HEK293 (cell line): Measurements from ENCODE around the gene CLIC3.
A peak's percentile ranks its signal among the peaks of the same experiment; 100 is the strongest.

Experiments used
- CTCF ChIA-PET: fragments of 350-600 bp; formaldehyde crosslinking; extraction: SDS; loops from one replicate; lab custom pipeline; 2021; ENCODE audit warnings: antibody characterized with exemption; lab: Yijun Ruan, JAX
- POLR2A ChIA-PET: fragments of 300-600 bp; formaldehyde crosslinking; extraction: SDS; loops from one replicate; lab custom pipeline; 2020; ENCODE audit warnings: antibody characterized with exemption, inconsistent platforms; lab: Yijun Ruan, JAX
- H3K27ac ChIP-seq: fragments of 200-500 bp; sonication (Bioruptor generic); 2 replicates; pipeline ENCODE4 v1.5.1; 2014; ENCODE audit warnings: low read depth, low read length, control low read depth, inconsistent platforms; ENCODE audit errors: extremely low read depth
- H3K36me3 ChIP-seq, 2 experiments: fragments of 200-500 bp in 1 of 2; sonication (Bioruptor generic) in 1 of 2; 1 replicate in 1 of 2; 2 replicates in 1 of 2; pipeline ENCODE4 v1.5.1; 2014 to 2017; ENCODE audit warnings: inconsistent platforms in 2 of 2, low read length in 2 of 2; ENCODE audit not compliant: control insufficient read depth in 2 of 2, insufficient read depth in 1 of 2
- H3K4me1 ChIP-seq: fragments of 200-500 bp; sonication (Bioruptor generic); 2 replicates; pipeline ENCODE4 v1.5.1; 2014; ENCODE audit warnings: mild to moderate bottlenecking, low read length, inconsistent platforms; ENCODE audit not compliant: control insufficient read depth, insufficient read depth
- H3K4me3 ChIP-seq: 2 replicates; pipeline ENCODE4 v1.5.1; 2011; ENCODE audit warnings: low read depth, mild to moderate bottlenecking, control low read depth, low read length, moderate library complexity
- H3K9me3 ChIP-seq: fragments of 200-500 bp; sonication (Bioruptor generic); 2 replicates; pipeline ENCODE4 v1.5.1; 2014; ENCODE audit warnings: low read depth, low read length, inconsistent platforms; ENCODE audit not compliant: control insufficient read depth, insufficient read depth
- BCL11A ChIP-seq: fragments of 450-650 bp; formaldehyde crosslinking; IDR thresholded peaks from 2 replicates; pipeline ENCODE4 v1.5.1; 2016; ENCODE audit warnings: low read depth, missing biosample characterization, missing genetic modification characterization
- IKZF3 ChIP-seq: fragments of 450-650 bp; IDR thresholded peaks from 2 replicates; pipeline ENCODE4 v1.5.0; 2018; ENCODE audit warnings: missing biosample characterization, mild to moderate bottlenecking, missing genetic modification characterization, moderate library complexity
- KLF7 ChIP-seq: fragments of 450-650 bp; formaldehyde crosslinking; IDR thresholded peaks from 2 replicates; pipeline ENCODE4 v1.5.1; 2016; ENCODE audit warnings: missing biosample characterization, missing genetic modification characterization, borderline replicate concordance
- KLF8 ChIP-seq: fragments of 450-650 bp; formaldehyde crosslinking; IDR thresholded peaks from 2 replicates; pipeline ENCODE4 v1.5.1; 2016; ENCODE audit warnings: missing biosample characterization, missing genetic modification characterization
- SETDB1 ChIP-seq: IDR thresholded peaks from one replicate; pipeline ENCODE4 v1.6.1; 2017; ENCODE audit warnings: mild to moderate bottlenecking, low read length, moderate library complexity, mixed read lengths; ENCODE audit not compliant: insufficient read length
- TCF7L2 ChIP-seq: IDR thresholded peaks from 2 replicates; pipeline ENCODE4 v1.6.1; 2011; ENCODE audit warnings: low read depth, mild to moderate bottlenecking, inconsistent platforms, low read length, moderate library complexity, borderline replicate concordance
- WT1 ChIP-seq: fragments of 450-650 bp; formaldehyde crosslinking; IDR thresholded peaks from 2 replicates; pipeline ENCODE4 v1.5.1; 2016; ENCODE audit warnings: missing biosample characterization, missing genetic modification characterization
- ZBTB20 ChIP-seq: fragments of 450-650 bp; formaldehyde crosslinking; IDR thresholded peaks from 2 replicates; pipeline ENCODE4 v1.5.1; 2016; ENCODE audit warnings: missing biosample characterization, missing genetic modification characterization
- ZBTB21 ChIP-seq: fragments of 450-650 bp; formaldehyde crosslinking; IDR thresholded peaks from 2 replicates; pipeline ENCODE4 v1.5.1; 2017; ENCODE audit warnings: missing biosample characterization, missing genetic modification characterization
- ZBTB26 ChIP-seq: fragments of 450-650 bp; formaldehyde crosslinking; optimal IDR thresholded peaks from 2 replicates; pipeline ENCODE3; 2016; ENCODE audit warnings: missing biosample characterization, mild to moderate bottlenecking, missing genetic modification characterization
- ZBTB7A ChIP-seq: fragments of 450-650 bp; formaldehyde crosslinking; IDR thresholded peaks from 2 replicates; pipeline ENCODE4 v1.5.1; 2016; ENCODE audit warnings: low read depth, missing biosample characterization, missing genetic modification characterization
- ZIC2 ChIP-seq: fragments of 450-650 bp; formaldehyde crosslinking; IDR thresholded peaks from 2 replicates; pipeline ENCODE4 v1.5.1; 2016; ENCODE audit warnings: missing biosample characterization, missing genetic modification characterization
- ZNF10 ChIP-seq: fragments of 450-650 bp; formaldehyde crosslinking; IDR thresholded peaks from 2 replicates; pipeline ENCODE4 v1.5.1; 2017; ENCODE audit warnings: missing biosample characterization, missing genetic modification characterization
- ZNF112 ChIP-seq: fragments of 450-650 bp; formaldehyde crosslinking; IDR thresholded peaks from 2 replicates; pipeline ENCODE4 v1.5.0; 2017; ENCODE audit warnings: missing biosample characterization, missing genetic modification characterization
- ZNF121 ChIP-seq: fragments of 450-650 bp; formaldehyde crosslinking; IDR thresholded peaks from 2 replicates; pipeline ENCODE4 v1.5.1; 2016; ENCODE audit warnings: missing biosample characterization, missing genetic modification characterization
- ZNF138 ChIP-seq: fragments of 450-650 bp; formaldehyde crosslinking; IDR thresholded peaks from 2 replicates; pipeline ENCODE4 v1.5.1; 2016; ENCODE audit warnings: missing biosample characterization, missing genetic modification characterization, borderline replicate concordance
- ZNF221 ChIP-seq: fragments of 450-650 bp; formaldehyde crosslinking; IDR thresholded peaks from 2 replicates; pipeline ENCODE4 v1.5.1; 2017; ENCODE audit warnings: missing biosample characterization, missing genetic modification characterization, borderline replicate concordance
- ZNF23 ChIP-seq: fragments of 450-650 bp; formaldehyde crosslinking; IDR thresholded peaks from 2 replicates; pipeline ENCODE4 v1.5.1; 2016; ENCODE audit warnings: missing biosample characterization, missing genetic modification characterization, borderline replicate concordance
- ZNF404 ChIP-seq: fragments of 450-650 bp; formaldehyde crosslinking; IDR thresholded peaks from 2 replicates; pipeline ENCODE4 v1.5.1; 2017; ENCODE audit warnings: missing biosample characterization, missing genetic modification characterization
- ZNF544 ChIP-seq: fragments of 450-650 bp; formaldehyde crosslinking; IDR thresholded peaks from 2 replicates; pipeline ENCODE4 v1.5.0; 2017; ENCODE audit warnings: missing biosample characterization, missing genetic modification characterization
- ZNF654 ChIP-seq: fragments of 450-650 bp; formaldehyde crosslinking; IDR thresholded peaks from 2 replicates; pipeline ENCODE4 v1.5.1; 2016; ENCODE audit warnings: low read depth, missing biosample characterization, missing genetic modification characterization
- ZNF658 ChIP-seq: fragments of 450-650 bp; formaldehyde crosslinking; IDR thresholded peaks from 2 replicates; pipeline ENCODE4; 2016; ENCODE audit warnings: missing biosample characterization, missing genetic modification characterization
- ZNF664 ChIP-seq: fragments of 450-650 bp; formaldehyde crosslinking; IDR thresholded peaks from 2 replicates; pipeline ENCODE4 v1.5.1; 2016; ENCODE audit warnings: missing biosample characterization, missing genetic modification characterization

The CLIC3 gene

GRCh38 chr9:137042751-137043727, 46.7 kb upstream of the CLIC3 start:
- ChIA-PET CTCF (interaction anchor here (0.6 to 5.3 kb wide), 5 partner anchors 8 to 192 kb away, joined by 3 to 47 read pairs (median 4); partner anchors contain the start of gene ABCA2), POLR2A (interaction anchor here (0.6 kb wide), 1 partner anchor 33 kb away, joined by 3 read pairs; no protein-coding TSS in a partner anchor)
- Histone ChIP-seq H3K9me3 (no peaks in the 10 kb centered on the region), H3K36me3 (peaks cover 0 to 25% of the 10 kb centered on the region in 2 experiments; a peak in 1 of 3 replicates), H3K4me3 (no peak overlapping the region), H3K4me1 (peaks cover 5% of the 10 kb centered on the region; the same call in 1 of the 2 replicates), H3K27ac (no peak overlapping the region)
- TF ChIP-seq ZIC2: no peak
- TF ChIP-seq ZNF112 (tag by site-specific recombination): no peak
- TF ChIP-seq BCL11A (tag by site-specific recombination): 0 out of 2 replicates have a peak, but pooled peaks have one; percentile 12
- TF ChIP-seq KLF8: peak; percentile 43; the same call in 1 of the 2 replicates

GRCh38 chr9:137041124-137041523, 44.8 kb upstream of the CLIC3 start:
- H3K4me1 ChIP-seq: peaks cover 5% of the 10 kb centered on the region; the same call in 1 of the 2 replicates
- peaks cover 0 to 30% of the 10 kb centered on the region in 2 experiments; a peak in 1 of 3 replicates for H3K36me3 ChIP-seq
- H3K4me3 ChIP-seq: no peak overlapping the region
- H3K27ac ChIP-seq: no peak overlapping the region
- POLR2A ChIA-PET: no interaction called here
- H3K9me3 ChIP-seq: no peaks in the 10 kb centered on the region
- CTCF ChIA-PET: interaction anchor here (1.5 to 5.3 kb wide), 2 partner anchors 12 to 93 kb away, joined by 4 to 47 read pairs; partner anchors contain the start of gene ABCA2
- TF ChIP-seq ZNF10 (tag by site-specific recombination) (no peak), WT1 (tag by site-specific recombination) (no peak), ZBTB26 (tag by site-specific recombination) (no peak), ZBTB21 (tag by site-specific recombination) (no peak), KLF7 (tag by site-specific recombination) (no peak), ZNF658 (tag by site-specific recombination) (no peak), ZBTB20 (tag by site-specific recombination) (no peak), ZNF664 (no peak), ZNF404 (tag by site-specific recombination) (no peak), ZNF654 (tag by site-specific recombination) (no peak), ZNF23 (no peak), ZNF138 (tag by site-specific recombination) (no peak), TCF7L2 (no peak), ZBTB7A (no peak), ZNF121 (tag by site-specific recombination) (no peak), ZNF221 (tag by site-specific recombination) (no peak), ZNF544 (tag by site-specific recombination) (no peak), IKZF3 (tag by site-specific recombination) (no peak), SETDB1 (no peak)
